PC-3 (cell line): Measurements from ENCODE around the gene MAIP1.

ENCODE experiments used
- CTCF ChIP-seq: fragments of 300-600 bp; sonication (generic); conservative IDR thresholded peaks from 2 replicates; pipeline ENCODE4 v1.5.1; 2017; ENCODE audit warnings: antibody characterized with exemption, low read depth, mild to moderate bottlenecking, low read length
- EZH2 ChIP-seq: fragments of 300-600 bp; sonication (generic); IDR thresholded peaks from one replicate; pipeline ENCODE4 v1.6.1; 2017; ENCODE audit warnings: antibody characterized with exemption, mild to moderate bottlenecking, low read length; ENCODE audit not compliant: unreplicated experiment

GRCh38 chr2:199923924-199924323 is 31.5 kb upstream of the MAIP1 start:
- TF ChIP-seq EZH2, result no peak
- TF ChIP-seq CTCF, result no peak
